ENCODE measurements around the gene SPINK8. TPM values are rescaled to one million over a fixed set of nuclear protein-coding genes. Genes with fewer than 3 reads are reported as not detected.

SPINK8 gene
- total RNA-seq, 4 donors from 2014 or later = not detected

DNA sequence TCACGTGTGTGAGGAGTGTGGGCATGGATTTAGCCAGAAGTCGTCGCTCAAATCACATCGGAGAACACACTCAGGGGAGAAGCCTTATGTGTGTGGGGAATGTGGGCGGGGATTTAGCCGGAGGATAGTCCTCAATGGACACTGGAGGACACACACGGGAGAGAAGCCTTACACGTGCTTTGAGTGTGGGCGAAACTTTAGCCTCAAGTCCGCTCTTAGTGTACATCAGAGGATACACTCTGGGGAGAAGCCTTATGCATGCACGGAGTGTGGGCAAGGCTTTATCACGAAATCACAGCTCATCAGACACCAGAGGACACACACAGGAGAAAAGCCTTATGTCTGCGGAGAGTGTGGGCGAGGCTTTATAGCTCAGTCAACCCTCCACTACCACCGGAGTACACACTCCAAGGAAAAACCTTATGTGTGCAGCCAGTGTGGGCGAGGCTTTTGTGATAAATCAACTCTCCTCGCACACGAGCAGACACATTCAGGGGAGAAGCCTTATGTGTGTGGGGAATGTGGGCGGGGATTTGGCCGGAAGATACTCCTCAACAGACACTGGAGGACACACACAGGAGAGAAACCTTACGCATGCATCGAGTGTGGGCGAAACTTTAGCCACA lies 64.4 kb downstream of the SPINK8 start:
- TF ChIP-seq POLR2A (IDR thresholded peaks at IDR 0.05) = no peak
- TF ChIP-seq, protein P1, sequence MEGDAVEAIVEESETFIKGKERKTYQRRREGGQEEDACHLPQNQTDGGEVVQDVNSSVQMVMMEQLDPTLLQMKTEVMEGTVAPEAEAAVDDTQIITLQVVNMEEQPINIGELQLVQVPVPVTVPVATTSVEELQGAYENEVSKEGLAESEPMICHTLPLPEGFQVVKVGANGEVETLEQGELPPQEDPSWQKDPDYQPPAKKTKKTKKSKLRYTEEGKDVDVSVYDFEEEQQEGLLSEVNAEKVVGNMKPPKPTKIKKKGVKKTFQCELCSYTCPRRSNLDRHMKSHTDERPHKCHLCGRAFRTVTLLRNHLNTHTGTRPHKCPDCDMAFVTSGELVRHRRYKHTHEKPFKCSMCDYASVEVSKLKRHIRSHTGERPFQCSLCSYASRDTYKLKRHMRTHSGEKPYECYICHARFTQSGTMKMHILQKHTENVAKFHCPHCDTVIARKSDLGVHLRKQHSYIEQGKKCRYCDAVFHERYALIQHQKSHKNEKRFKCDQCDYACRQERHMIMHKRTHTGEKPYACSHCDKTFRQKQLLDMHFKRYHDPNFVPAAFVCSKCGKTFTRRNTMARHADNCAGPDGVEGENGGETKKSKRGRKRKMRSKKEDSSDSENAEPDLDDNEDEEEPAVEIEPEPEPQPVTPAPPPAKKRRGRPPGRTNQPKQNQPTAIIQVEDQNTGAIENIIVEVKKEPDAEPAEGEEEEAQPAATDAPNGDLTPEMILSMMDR (IDR thresholded peaks at IDR 0.05) = no peak
- no peaks in the 10 kb centered on the region for H3K9me3 ChIP-seq
- H3K4me3 ChIP-seq = no peak overlapping the region
- no peaks in the 10 kb centered on the region for H3K4me1 ChIP-seq
- H3K36me3 ChIP-seq = no peaks in the 10 kb centered on the region
- intact Hi-C loops (cut with DNase I; ENCODE audit: low total_unique reads) = no loop called here
- no peaks in the 10 kb centered on the region for H3K27me3 ChIP-seq
- peak in 1 of 2 donors; percentile 47 for DNase-seq
- peak overlapping the region in 1 of 2 donors; percentile 26 for H3K27ac ChIP-seq

DNA sequence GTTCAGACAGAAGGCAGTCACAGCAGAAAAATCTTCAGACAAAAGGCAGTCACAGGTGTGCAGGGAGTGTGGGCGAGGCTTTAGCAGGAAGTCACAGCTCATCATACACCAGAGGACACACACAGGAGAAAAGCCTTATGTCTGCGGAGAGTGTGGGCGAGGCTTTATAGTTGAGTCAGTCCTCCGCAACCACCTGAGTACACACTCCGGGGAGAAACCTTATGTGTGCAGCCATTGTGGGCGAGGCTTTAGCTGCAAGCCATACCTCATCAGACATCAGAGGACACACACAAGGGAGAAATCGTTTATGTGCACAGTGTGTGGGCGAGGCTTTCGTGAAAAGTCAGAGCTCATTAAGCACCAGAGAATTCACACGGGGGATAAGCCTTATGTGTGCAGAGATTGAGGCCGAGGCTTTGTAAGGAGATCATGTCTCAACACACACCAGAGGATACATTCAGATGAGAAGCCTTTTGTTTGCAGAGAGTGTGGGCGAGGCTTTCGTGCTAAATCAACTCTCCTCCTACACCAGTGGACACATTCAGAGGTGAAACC lies 65.0 kb downstream of the SPINK8 start:
- H3K9me3 ChIP-seq = no peaks in the 10 kb centered on the region
- TF ChIP-seq, protein P1 (IDR thresholded peaks at IDR 0.05) = no peak
- TF ChIP-seq POLR2A (IDR thresholded peaks at IDR 0.05) = no peak
- intact Hi-C loops (cut with DNase I; ENCODE audit: low total_unique reads) = no loop called here
- no peak overlapping the region for H3K4me3 ChIP-seq
- no peaks in the 10 kb centered on the region for H3K4me1 ChIP-seq
- H3K36me3 ChIP-seq = no peaks in the 10 kb centered on the region
- H3K27me3 ChIP-seq = no peaks in the 10 kb centered on the region
- H3K27ac ChIP-seq = peak overlapping the region in 1 of 2 donors; percentile 26
- no peak for DNase-seq

DNA sequence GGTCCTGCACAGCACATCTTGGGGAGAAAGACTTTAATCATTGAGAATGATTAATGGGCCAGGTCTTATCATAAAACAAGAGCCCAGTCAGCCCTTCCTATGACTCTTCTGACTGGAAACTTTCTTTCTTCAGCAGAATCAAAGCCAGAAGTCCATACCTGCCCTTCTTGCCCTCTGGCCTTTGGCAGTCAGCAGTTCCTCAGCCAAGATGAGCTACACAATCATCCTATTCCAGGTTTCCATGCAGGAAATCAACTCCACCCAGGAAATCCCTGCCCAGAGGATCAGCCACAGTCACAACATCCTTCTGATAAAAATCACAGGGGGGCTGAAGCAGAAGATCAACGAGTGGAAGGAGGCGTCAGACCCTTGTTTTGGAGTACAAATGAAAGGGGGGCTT lies 65.7 kb downstream of the SPINK8 start:
- no peak overlapping the region for H3K27ac ChIP-seq
- no peaks in the 10 kb centered on the region for H3K9me3 ChIP-seq
- no peaks in the 10 kb centered on the region for H3K27me3 ChIP-seq
- TF ChIP-seq, protein P1 (IDR thresholded peaks at IDR 0.05) = no peak
- TF ChIP-seq POLR2A (IDR thresholded peaks at IDR 0.05) = no peak
- intact Hi-C loops (cut with DNase I; ENCODE audit: low total_unique reads) = no loop called here
- H3K4me1 ChIP-seq = no peaks in the 10 kb centered on the region
- H3K36me3 ChIP-seq = no peaks in the 10 kb centered on the region
- no peak for DNase-seq
- no peak overlapping the region for H3K4me3 ChIP-seq

GRCh38 chr3:48258530-48258929 lies 74.9 kb downstream of the SPINK8 start:
- intact Hi-C loops (cut with DNase I; ENCODE audit: low total_unique reads) = no loop called here
- H3K4me1 ChIP-seq = no peaks in the 10 kb centered on the region
- no peaks in the 10 kb centered on the region for H3K9me3 ChIP-seq
- TF ChIP-seq POLR2A (IDR thresholded peaks at IDR 0.05) = no peak
- TF ChIP-seq, protein P1 (IDR thresholded peaks at IDR 0.05) = no peak
- no peaks in the 10 kb centered on the region for H3K27me3 ChIP-seq
- no peaks in the 10 kb centered on the region for H3K36me3 ChIP-seq
- no peak for DNase-seq
- H3K4me3 ChIP-seq = no peak overlapping the region
- H3K27ac ChIP-seq = no peak overlapping the region

MicroRNA genes within 50 kb of the gene (microRNA counts, 767-probe panel; counts per million panel counts)
- 0 counts per million in 2 donors for microRNA hsa-miR-2115-5p

Small RNA genes within 50 kb of the gene (microRNA-seq; reads per million reads assigned to microRNA genes)
- gene MIR2115 (ENCODE audit: borderline microRNAs expressed, borderline replicate concordance) = not detected

Small RNA genes within 50 kb of the gene (small RNA-seq; reads per million reads assigned to genes)
- gene MIR2115 = not detected
- gene RF00019 = not detected
- not detected for gene RN7SL321P

Other genes starting within 250 kb of the SPINK8 start
- 10 to 100 TPM in 1 of 4 donors, under 1 TPM in 1, not detected in 2; 0.67 to 10.5 TPM for gene CDC25A, start 145.2 kb downstream of the SPINK8 start, total RNA-seq
- gene CAMP, start 110.2 kb downstream of the SPINK8 start, total RNA-seq = 1 to 10 TPM in 1 of 4 donors, not detected in 3; 3.1 TPM
- 10 to 100 TPM in 2 of 4 donors, 1 to 10 TPM in 2; 1.8 to 19.3 (median 10.9) TPM for gene ZNF589, start 92.6 kb downstream of the SPINK8 start, total RNA-seq
- gene NME6, start 32.3 kb downstream of the SPINK8 start, total RNA-seq = 10 to 100 TPM; 14.3 to 30.8 (median 26.2) TPM
- under 1 TPM in 2 of 4 donors, not detected in 2; 0.37 to 0.55 TPM for gene FBXW12, start 38.6 kb upstream of the SPINK8 start, total RNA-seq
- gene PLXNB1, start 96.4 kb upstream of the SPINK8 start, total RNA-seq = 100 to 1,000 TPM in 1 of 4 donors, 10 to 100 TPM in 3; 23.5 to 133 (median 60.9) TPM
- gene CCDC51, start 106.5 kb upstream of the SPINK8 start, total RNA-seq = 10 to 100 TPM in 2 of 4 donors, 1 to 10 TPM in 2; 2.6 to 11.1 (median 7.8) TPM
- 100 to 1,000 TPM in 3 of 4 donors, 10 to 100 TPM in 1; 94.8 to 195 (median 141) TPM for gene TMA7, start 106.6 kb upstream of the SPINK8 start, total RNA-seq
- gene ATRIP, start 113.1 kb upstream of the SPINK8 start, total RNA-seq = 10 to 100 TPM in 1 of 4 donors, 1 to 10 TPM in 3; 5.3 to 11.5 (median 7.5) TPM
- 100 to 1,000 TPM in 1 of 4 donors, 10 to 100 TPM in 3; 52.4 to 210 (median 72.8) TPM for gene SHISA5, start 170.5 kb upstream of the SPINK8 start, total RNA-seq
- 10 to 100 TPM in 2 of 4 donors, 1 to 10 TPM in 2; 3.2 to 11.5 (median 10.1) TPM for gene PFKFB4, start 223.1 kb upstream of the SPINK8 start, total RNA-seq
- gene UCN2, start 230.1 kb upstream of the SPINK8 start, total RNA-seq = under 1 TPM in 1 of 4 donors, not detected in 3; 0.49 TPM